Mucosa of rectum (tissue), 2 donors: ENCODE measurements around the gene ABTB2.

Experiments used
- H3K27ac ChIP-seq, 2 donors: one replicate each; pipeline ENCODE4 v1.7.0; 2013; ENCODE audit warnings: inconsistent platforms in 2 of 2, low read depth in 2 of 2, low read length in 2 of 2
- H3K27me3 ChIP-seq, 2 donors: one replicate each; pipeline ENCODE4 v1.7.0; 2013; ENCODE audit warnings: low read length in 2 of 2; ENCODE audit not compliant: control insufficient read depth in 2 of 2, insufficient read depth in 2 of 2
- H3K36me3 ChIP-seq, 2 donors: one replicate each; pipeline ENCODE4 v1.7.0; 2013; ENCODE audit warnings: low read length in 2 of 2; ENCODE audit not compliant: control insufficient read depth in 2 of 2, insufficient read depth in 2 of 2
- H3K4me1 ChIP-seq, 2 donors: one replicate each; pipeline ENCODE4 v1.7.0; 2013; ENCODE audit warnings: low read length in 2 of 2, mild to moderate bottlenecking in 1 of 2; ENCODE audit not compliant: control insufficient read depth in 2 of 2, insufficient read depth in 2 of 2
- H3K4me3 ChIP-seq, 2 donors: one replicate each; pipeline ENCODE4 v1.7.0; 2013; ENCODE audit warnings: low read length in 2 of 2
- H3K9ac ChIP-seq, 2 donors: one replicate each; pipeline ENCODE4 v1.7.0; 2013; ENCODE audit warnings: low read length in 2 of 2, low read depth in 1 of 2, mild to moderate bottlenecking in 1 of 2
- H3K9me3 ChIP-seq, 2 donors: one replicate each; pipeline ENCODE4 v1.7.0; 2013; ENCODE audit warnings: low read length in 2 of 2; ENCODE audit not compliant: control insufficient read depth in 2 of 2
- donor health status: healthy.
- donor health status: Normal muscosa, but diverticular disease.

ABTB2 gene

DNA sequence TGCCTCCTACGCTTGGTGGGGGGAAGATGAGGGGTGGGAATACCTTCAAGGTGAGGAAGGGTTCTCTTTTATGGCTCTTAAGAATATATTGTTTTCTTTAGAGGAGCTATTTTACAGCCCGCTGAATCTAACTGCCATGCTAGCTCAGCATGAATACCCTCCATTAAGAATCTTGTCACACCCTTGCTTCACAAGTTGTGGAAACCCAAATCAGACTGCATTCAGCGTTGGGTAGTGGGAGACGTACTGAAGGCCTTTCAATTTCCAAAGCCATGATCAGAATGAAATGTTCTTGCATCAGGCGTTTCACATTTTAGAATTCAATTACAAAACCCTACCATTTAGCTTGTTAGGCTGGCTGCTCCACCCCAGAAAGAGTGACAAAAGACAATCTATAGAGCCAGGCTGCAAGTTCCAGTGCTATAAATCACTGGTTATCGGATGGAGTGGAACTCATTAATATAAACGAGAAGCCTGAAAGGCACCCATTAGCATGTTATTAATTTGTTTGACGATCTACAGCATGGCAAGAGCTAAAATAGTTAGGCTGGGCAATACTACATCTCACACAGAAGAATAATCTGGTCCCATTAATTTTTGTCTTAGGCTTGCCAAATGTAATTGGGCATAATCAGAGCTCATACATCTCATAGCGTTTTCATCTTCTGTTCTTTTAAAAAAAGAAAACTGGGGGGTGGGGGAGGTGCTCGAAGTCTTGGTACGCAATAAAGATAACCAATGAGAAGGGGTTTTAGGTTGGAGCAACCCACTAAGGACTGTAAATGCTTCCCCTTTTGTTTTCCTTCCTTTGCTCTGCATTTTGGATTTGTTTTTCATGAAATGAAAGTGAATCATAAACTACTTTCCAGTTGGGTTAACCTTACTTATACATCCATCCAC, 57.5 kb downstream of the ABTB2 start:
- H3K9me3 ChIP-seq = no peaks in the 10 kb centered on the region
- H3K36me3 ChIP-seq = no peaks in the 10 kb centered on the region
- no peak overlapping the region for H3K27ac ChIP-seq
- H3K27me3 ChIP-seq = no peaks in the 10 kb centered on the region
- no peak overlapping the region for H3K9ac ChIP-seq
- H3K4me3 ChIP-seq = no peak overlapping the region
- no peaks in the 10 kb centered on the region for H3K4me1 ChIP-seq

DNA sequence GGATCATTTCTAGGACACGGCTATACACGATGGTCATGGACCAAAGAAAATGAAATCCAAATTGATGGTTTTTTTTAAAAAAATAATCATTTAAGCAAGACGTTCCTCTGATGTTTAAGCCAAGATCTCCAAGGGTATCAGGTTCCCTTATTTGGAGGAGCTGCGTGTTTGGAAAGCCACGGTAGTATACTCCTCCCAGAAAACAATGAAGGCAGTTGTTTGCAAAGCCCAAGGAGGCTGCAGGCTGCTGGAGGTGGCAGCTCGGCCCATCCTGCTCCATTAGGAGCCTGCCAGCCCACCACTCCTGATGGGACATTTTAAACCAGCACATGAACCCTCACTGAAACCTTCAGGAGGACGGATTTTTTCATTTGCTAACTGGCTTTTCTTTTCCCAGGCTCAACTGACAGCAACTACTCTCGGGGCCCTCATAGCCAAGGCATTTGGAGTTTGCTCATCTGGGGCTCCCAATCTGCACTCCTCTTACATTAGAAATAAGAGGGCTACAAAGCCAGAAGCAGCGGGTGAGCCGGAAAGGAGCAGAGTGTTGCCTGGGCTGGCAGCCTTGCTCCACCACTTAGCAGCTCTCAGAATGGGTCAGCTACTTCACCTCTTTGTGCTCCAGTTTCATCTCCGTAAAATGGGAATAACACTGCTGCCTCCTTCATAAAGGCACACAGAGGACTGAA, 58.4 kb downstream of the ABTB2 start:
- no peak overlapping the region for H3K9ac ChIP-seq

DNA sequence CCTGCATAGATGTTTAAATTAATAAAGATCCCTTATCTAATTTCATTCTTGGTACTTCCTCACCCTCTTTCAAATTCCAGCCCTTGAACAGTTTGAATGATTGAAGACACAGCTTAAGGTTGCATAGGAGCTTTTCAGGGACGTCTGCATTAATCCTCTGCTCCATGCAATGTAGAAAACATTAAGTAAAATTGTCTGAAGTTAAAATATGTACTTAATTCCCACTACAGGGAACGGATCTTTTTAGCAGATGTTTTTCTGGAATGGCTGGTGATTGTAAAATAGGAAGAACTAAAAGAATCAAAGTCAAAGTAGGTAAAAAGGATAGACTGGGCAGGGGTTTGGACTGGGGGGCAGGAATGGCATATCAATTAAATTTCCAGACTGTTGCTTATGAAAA, 58.9 kb downstream of the ABTB2 start:
- Histone ChIP-seq H3K27ac (no peak overlapping the region), H3K27me3 (no peaks in the 10 kb centered on the region), H3K36me3 (no peaks in the 10 kb centered on the region), H3K9ac (no peak overlapping the region), H3K9me3 (no peaks in the 10 kb centered on the region), H3K4me3 (no peak overlapping the region), H3K4me1 (no peaks in the 10 kb centered on the region)

More for the DNA sequence above, 58.4 kb downstream of the ABTB2 start:
- Histone ChIP-seq H3K27ac (no peak overlapping the region), H3K9me3 (no peaks in the 10 kb centered on the region), H3K27me3 (no peaks in the 10 kb centered on the region), H3K4me3 (no peak overlapping the region), H3K4me1 (no peaks in the 10 kb centered on the region), H3K36me3 (no peaks in the 10 kb centered on the region)

GRCh38 chr11:34296412-34296811, 61.4 kb downstream of the ABTB2 start:
- H3K9me3 ChIP-seq = no peaks in the 10 kb centered on the region
- no peaks in the 10 kb centered on the region for H3K27me3 ChIP-seq
- no peaks in the 10 kb centered on the region for H3K36me3 ChIP-seq
- no peak overlapping the region for H3K4me3 ChIP-seq
- no peak overlapping the region for H3K9ac ChIP-seq
- H3K27ac ChIP-seq = no peak overlapping the region
- H3K4me1 ChIP-seq = no peaks in the 10 kb centered on the region

DNA sequence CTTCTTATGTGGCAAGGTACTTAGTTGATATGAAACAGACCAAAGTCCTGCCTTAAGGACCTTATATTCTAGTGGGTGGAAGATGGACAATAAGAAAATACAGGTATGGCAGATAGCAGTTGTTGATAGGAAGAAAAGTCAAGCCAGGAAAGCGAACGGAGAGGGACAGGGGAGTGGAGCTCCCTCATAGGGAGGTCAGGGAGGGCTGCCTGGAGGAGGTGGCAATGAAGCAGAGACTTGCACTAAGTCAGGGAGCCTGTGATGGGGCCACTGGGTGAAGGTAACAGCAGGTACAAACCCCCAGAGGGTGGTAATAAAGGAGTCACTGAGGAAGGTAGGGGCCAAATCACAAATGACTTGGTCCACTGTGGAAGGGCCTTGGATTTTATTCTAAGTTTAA, 65.3 kb downstream of the ABTB2 start:
- no peaks in the 10 kb centered on the region for H3K9me3 ChIP-seq
- H3K27me3 ChIP-seq = no peaks in the 10 kb centered on the region
- no peak overlapping the region for H3K4me3 ChIP-seq
- no peak overlapping the region for H3K27ac ChIP-seq
- no peaks in the 10 kb centered on the region for H3K4me1 ChIP-seq
- H3K36me3 ChIP-seq = no peaks in the 10 kb centered on the region
- no peak overlapping the region for H3K9ac ChIP-seq

DNA sequence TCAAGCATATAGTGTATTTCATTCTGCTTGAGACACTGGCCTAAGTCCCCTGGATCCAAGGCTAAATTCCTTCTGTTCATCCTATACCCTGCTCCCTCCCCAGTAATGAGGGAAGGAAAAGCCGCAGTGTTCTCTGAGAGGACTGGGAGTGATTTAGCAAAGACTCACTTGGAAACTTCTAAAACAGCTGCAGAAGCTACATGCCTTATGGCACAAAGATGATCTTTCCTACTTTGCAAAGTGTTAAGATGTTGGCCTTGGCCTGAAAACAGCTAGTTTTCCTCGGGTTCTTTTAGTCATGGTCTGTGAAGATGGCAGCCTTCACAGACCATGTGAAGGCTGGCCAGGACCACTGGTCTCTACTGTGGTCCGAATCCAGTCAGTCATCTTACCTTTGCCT, 65.7 kb downstream of the ABTB2 start:
- H3K9me3 ChIP-seq = no peaks in the 10 kb centered on the region
- H3K9ac ChIP-seq = no peak overlapping the region
- H3K36me3 ChIP-seq = no peaks in the 10 kb centered on the region
- H3K27ac ChIP-seq = no peak overlapping the region
- H3K4me1 ChIP-seq = no peaks in the 10 kb centered on the region
- no peaks in the 10 kb centered on the region for H3K27me3 ChIP-seq
- no peak overlapping the region for H3K4me3 ChIP-seq

DNA sequence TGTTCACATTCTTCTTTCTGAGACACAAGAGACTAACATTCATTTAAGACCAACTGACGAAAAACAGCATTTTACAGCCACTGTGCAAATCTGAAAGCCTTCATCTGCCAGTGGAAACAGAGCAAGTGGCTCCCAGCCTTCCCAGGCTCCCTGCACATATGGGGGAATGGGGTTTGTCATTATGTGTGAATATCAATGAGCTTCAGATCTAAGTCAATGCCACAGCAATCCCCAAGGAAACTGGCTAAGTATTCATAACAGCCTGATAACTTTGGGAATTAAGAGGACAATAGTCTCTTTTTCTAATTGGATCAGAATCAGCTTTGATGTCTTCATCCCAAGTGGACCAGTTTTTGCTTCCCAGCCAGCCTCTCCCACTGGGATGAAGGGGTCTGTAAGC, 66.9 kb downstream of the ABTB2 start:
- Histone ChIP-seq H3K4me3 (no peak overlapping the region), H3K27me3 (no peaks in the 10 kb centered on the region), H3K27ac (no peak overlapping the region), H3K4me1 (no peaks in the 10 kb centered on the region), H3K36me3 (no peaks in the 10 kb centered on the region), H3K9me3 (no peaks in the 10 kb centered on the region), H3K9ac (no peak overlapping the region)

- H3K27me3 ChIP-seq = no peaks in the 10 kb centered on the region
- H3K4me1 ChIP-seq = no peaks in the 10 kb centered on the region
- no peak overlapping the region for H3K4me3 ChIP-seq
- H3K27ac ChIP-seq = no peak overlapping the region
- H3K9ac ChIP-seq = no peak overlapping the region
- H3K36me3 ChIP-seq = no peaks in the 10 kb centered on the region
- no peaks in the 10 kb centered on the region for H3K9me3 ChIP-seq
Measured at GRCh38 chr11:34288492-34288891, 69.3 kb downstream of the ABTB2 start.

DNA sequence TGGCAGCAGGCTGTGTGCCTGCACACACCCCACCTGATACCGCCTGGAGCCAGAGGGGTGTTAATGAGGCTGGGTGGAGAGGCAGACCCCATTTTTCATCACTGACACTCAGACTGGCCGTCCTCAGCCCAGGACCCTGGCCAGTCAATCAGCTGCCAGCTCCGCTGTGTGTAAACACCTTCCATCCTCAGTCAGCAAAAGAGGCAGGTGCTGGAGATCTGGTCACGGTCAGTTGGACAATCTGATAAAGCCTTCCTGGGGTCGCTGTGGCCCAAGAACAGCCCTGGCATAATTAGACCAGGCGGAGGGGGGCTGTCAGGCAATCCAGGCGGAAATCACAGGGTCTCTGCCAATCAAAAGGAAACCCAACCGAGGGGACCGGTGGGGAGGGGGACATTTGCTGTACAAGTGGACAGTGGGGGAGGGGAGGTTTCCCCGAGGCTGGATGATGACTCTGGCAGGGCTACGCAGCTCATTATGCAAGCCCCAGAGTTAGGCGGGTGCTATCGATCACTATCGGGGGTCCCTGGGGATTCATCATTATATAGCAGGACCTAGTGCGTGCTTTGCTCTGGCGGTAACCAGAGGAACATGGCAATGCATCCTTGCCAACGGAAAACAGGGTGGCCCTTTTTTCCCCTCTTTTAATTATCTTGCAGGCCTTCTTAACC, 72.9 kb downstream of the ABTB2 start:
- Histone ChIP-seq H3K9me3 (no peaks in the 10 kb centered on the region), H3K4me3 (no peak overlapping the region)

GRCh38 chr11:34284156-34284555, 73.7 kb downstream of the ABTB2 start:
- Histone ChIP-seq H3K4me1 (no peaks in the 10 kb centered on the region), H3K27me3 (no peaks in the 10 kb centered on the region), H3K36me3 (no peaks in the 10 kb centered on the region), H3K9ac (no peak overlapping the region), H3K4me3 (no peak overlapping the region), H3K9me3 (no peaks in the 10 kb centered on the region), H3K27ac (no peak overlapping the region)

More for the DNA sequence above, 72.9 kb downstream of the ABTB2 start:
- Histone ChIP-seq H3K27me3 (no peaks in the 10 kb centered on the region), H3K4me1 (no peaks in the 10 kb centered on the region), H3K36me3 (no peaks in the 10 kb centered on the region), H3K9ac (no peak overlapping the region), H3K27ac (no peak overlapping the region)
